GM06990 (cell line): ENCODE data around the gene BMS1.

Source experiments
- DNase-seq: peaks from one replicate; pipeline ENCODE4 v3.0.0-alpha.2; 2011; ENCODE audit not compliant: insufficient read length; ENCODE audit errors: extremely low read depth
- H3K27me3 ChIP-seq: replicated peaks from 2 replicates; pipeline ENCODE4 v1.6.0; 2011; ENCODE audit warnings: low read length; ENCODE audit not compliant: control insufficient read depth, insufficient read depth
- H3K36me3 ChIP-seq: 2 replicates; pipeline ENCODE4 v1.5.1; 2011; ENCODE audit warnings: low read length; ENCODE audit not compliant: control insufficient read depth, insufficient read depth
- H3K4me3 ChIP-seq: replicated peaks from 2 replicates; pipeline ENCODE4 v1.5.1; 2011; ENCODE audit warnings: low read depth, mild to moderate bottlenecking, control low read depth, low read length
- CTCF ChIP-seq: IDR thresholded peaks from 2 replicates; pipeline ENCODE4 v1.5.1; 2011; ENCODE audit warnings: low read length, control low read depth, mild to moderate bottlenecking, inconsistent platforms; ENCODE audit not compliant: insufficient read depth, poor library complexity, severe bottlenecking

Gene BMS1

GRCh38 chr10:42872865-42873435 lies 90.4 kb downstream of the BMS1 start:
- no peak for TF ChIP-seq CTCF
- H3K4me3 ChIP-seq, result no peak overlapping the region
- no peak for DNase-seq
- H3K27me3 ChIP-seq, result no peaks in the 10 kb centered on the region
- no peaks in the 10 kb centered on the region for H3K36me3 ChIP-seq

DNA sequence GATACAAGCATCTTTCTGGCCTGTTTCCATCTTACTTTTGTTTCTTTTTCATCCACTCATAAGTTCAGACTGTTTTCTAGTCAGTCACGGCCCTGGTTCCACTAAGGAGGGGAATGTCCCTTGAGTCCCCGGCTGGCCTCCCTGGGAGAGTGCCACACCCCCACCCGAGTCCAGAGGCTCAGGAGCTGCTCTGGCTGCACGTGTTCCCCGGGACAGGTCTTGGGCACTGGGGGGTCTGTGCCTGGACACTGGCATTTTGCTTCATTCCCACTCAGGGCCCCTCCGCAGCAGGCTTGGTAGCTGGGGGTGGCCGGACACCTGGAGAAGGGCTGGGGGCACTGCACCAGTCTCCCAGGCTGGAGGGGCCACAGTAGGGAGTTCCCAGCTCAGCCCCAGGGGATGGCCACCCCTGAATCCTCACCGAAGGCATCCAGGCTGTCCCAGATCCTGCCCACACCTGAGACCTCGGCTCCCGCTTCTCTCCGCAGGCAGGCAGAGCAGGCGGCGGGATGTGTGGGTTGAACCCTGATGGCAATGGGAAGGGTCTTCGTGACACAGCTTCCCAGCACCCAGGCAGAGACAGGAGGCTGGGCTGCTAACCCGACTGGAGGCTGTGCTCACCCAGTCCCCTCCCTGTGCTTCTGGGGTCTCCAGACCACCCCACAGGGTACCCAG lies 92.3 kb downstream of the BMS1 start:
- Histone ChIP-seq H3K27me3 (no peaks in the 10 kb centered on the region), H3K36me3 (no peaks in the 10 kb centered on the region), H3K4me3 (no peak overlapping the region)
- no peak for DNase-seq
- no peak for TF ChIP-seq CTCF

- Histone ChIP-seq H3K27me3 (no peaks in the 10 kb centered on the region), H3K36me3 (no peaks in the 10 kb centered on the region), H3K4me3 (no peak overlapping the region)
- TF ChIP-seq CTCF, result no peak
- no peak for DNase-seq
Measured at GRCh38 chr10:42875388-42875755, 92.8 kb downstream of the BMS1 start.

GRCh38 chr10:42875798-42876341 lies 93.3 kb downstream of the BMS1 start:
- TF ChIP-seq CTCF, result no peak
- DNase-seq, result no peak
- Histone ChIP-seq H3K36me3 (no peaks in the 10 kb centered on the region), H3K27me3 (no peaks in the 10 kb centered on the region), H3K4me3 (no peak overlapping the region)

DNA sequence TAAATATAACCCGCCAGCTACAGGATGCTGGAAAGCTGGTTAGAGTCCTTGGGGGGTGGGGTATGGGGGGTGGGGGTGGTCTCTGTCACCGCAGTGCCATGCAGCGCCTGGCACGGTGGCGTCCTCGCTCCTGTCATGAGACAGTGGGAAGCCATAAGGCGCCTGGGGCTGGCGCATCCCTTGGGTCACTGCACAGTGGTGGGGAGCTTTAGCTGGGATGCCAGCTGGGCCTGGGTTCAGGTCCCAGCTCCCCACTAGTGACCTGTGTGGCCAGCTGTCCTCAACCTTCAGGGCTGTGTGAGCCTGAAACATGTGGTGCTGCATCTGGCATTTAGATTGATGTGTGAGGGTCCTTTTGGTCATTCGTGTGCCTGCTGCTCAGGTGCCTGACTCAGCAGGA lies 93.9 kb downstream of the BMS1 start:
- H3K4me3 ChIP-seq, result no peak overlapping the region
- TF ChIP-seq CTCF, result no peak
- H3K36me3 ChIP-seq, result no peaks in the 10 kb centered on the region
- DNase-seq, result no peak
- no peaks in the 10 kb centered on the region for H3K27me3 ChIP-seq
